H1 (cell line): ENCODE results near the gene NIPSNAP2. TPM values are rescaled to one million over a fixed set of nuclear protein-coding genes. Genes with fewer than 3 reads are reported as not detected.

Experiments
- EGR1 ChIP-seq: IDR thresholded peaks from 2 replicates; pipeline ENCODE4 v1.6.1; 2011; ENCODE audit warnings: low read depth, low read length, borderline replicate concordance
- FOSL1 ChIP-seq: IDR thresholded peaks from 2 replicates; pipeline ENCODE4 v1.6.1; 2011; ENCODE audit warnings: mild to moderate bottlenecking, low read depth, low read length, moderate library complexity; ENCODE audit not compliant: insufficient read depth
- NANOG ChIP-seq: IDR thresholded peaks from 2 replicates; pipeline ENCODE4 v1.6.1; 2011; ENCODE audit warnings: low read length, low read depth, mild to moderate bottlenecking, inconsistent platforms; ENCODE audit not compliant: insufficient read depth, poor library complexity, severe bottlenecking
- PHF8 ChIP-seq: fragments of 200-600 bp; sonication (generic); conservative IDR thresholded peaks from 2 replicates; pipeline ENCODE4 v1.7.1; 2012; ENCODE audit warnings: low read depth, mild to moderate bottlenecking, inconsistent platforms, low read length, moderate library complexity
- polyA plus RNA-seq, 7 experiments: library from polyadenylated mRNA; depleted of rRNA in 3 of 7; stranded (reverse) in 5 of 7; unstranded in 2 of 7; fragments of >200 nt in 5 of 7; fragments of 200-250 nt in 2 of 7; gene quantifications; 1 replicate in 5 of 7; 2 replicates in 1 of 7; 4 replicates in 1 of 7; pipeline versions ENCODE4 v1.2.1 to v1.2.3, GENCODE V29; 2011 to 2013; ENCODE audit warnings: missing spikeins in 2 of 7, mixed read lengths in 2 of 7
- total RNA-seq: library from RNA; stranded (reverse); fragmentation: NEBNext Ultra II Directional; extraction: Animal tissue kit (Norgen Biotek cat#: 25700); gene quantifications from 2 replicates; pipeline ENCODE4 v1.2.1, GENCODE V29; 2021
- TF ChIP-seq, protein P1 (sequence below): fragments of 300-600 bp; sonication (generic); IDR thresholded peaks from 2 replicates; pipeline ENCODE4 v1.7.1; 2012; ENCODE audit warnings: low read length, moderate library complexity, mild to moderate bottlenecking, inconsistent platforms; ENCODE audit not compliant: insufficient replicate concordance
- TF ChIP-seq, protein P2 (sequence below): IDR thresholded peaks from 2 replicates; pipeline ENCODE4 v1.6.1; 2012; ENCODE audit warnings: low read length, inconsistent platforms

Gene NIPSNAP2
- total and polyA plus RNA-seq, 2 of the 8 experiments (the other 6 are each of a cell fraction or from before 2014, with no cell fraction given), result 31.1 to 45.2 TPM

DNA sequence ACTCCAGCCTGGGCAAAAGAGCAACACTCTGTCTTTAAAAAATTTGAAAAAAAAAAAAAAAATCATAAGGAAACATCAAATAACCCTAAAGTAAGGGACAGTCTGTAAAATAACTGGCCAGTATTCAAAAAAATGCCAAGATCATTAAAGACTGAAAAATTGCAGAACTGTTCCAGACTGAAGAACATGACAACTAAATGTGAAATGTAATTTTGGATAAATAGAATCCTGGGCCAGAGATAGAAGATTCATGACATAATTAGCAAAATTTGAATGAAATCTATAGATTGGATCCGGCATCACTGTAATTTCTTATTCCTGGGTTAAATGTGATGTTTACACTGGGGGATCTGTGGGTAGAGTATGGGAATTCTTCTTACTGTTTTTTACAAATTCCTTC lies 83.9 kb downstream of the NIPSNAP2 start (continued):
- TF ChIP-seq, protein P1, sequence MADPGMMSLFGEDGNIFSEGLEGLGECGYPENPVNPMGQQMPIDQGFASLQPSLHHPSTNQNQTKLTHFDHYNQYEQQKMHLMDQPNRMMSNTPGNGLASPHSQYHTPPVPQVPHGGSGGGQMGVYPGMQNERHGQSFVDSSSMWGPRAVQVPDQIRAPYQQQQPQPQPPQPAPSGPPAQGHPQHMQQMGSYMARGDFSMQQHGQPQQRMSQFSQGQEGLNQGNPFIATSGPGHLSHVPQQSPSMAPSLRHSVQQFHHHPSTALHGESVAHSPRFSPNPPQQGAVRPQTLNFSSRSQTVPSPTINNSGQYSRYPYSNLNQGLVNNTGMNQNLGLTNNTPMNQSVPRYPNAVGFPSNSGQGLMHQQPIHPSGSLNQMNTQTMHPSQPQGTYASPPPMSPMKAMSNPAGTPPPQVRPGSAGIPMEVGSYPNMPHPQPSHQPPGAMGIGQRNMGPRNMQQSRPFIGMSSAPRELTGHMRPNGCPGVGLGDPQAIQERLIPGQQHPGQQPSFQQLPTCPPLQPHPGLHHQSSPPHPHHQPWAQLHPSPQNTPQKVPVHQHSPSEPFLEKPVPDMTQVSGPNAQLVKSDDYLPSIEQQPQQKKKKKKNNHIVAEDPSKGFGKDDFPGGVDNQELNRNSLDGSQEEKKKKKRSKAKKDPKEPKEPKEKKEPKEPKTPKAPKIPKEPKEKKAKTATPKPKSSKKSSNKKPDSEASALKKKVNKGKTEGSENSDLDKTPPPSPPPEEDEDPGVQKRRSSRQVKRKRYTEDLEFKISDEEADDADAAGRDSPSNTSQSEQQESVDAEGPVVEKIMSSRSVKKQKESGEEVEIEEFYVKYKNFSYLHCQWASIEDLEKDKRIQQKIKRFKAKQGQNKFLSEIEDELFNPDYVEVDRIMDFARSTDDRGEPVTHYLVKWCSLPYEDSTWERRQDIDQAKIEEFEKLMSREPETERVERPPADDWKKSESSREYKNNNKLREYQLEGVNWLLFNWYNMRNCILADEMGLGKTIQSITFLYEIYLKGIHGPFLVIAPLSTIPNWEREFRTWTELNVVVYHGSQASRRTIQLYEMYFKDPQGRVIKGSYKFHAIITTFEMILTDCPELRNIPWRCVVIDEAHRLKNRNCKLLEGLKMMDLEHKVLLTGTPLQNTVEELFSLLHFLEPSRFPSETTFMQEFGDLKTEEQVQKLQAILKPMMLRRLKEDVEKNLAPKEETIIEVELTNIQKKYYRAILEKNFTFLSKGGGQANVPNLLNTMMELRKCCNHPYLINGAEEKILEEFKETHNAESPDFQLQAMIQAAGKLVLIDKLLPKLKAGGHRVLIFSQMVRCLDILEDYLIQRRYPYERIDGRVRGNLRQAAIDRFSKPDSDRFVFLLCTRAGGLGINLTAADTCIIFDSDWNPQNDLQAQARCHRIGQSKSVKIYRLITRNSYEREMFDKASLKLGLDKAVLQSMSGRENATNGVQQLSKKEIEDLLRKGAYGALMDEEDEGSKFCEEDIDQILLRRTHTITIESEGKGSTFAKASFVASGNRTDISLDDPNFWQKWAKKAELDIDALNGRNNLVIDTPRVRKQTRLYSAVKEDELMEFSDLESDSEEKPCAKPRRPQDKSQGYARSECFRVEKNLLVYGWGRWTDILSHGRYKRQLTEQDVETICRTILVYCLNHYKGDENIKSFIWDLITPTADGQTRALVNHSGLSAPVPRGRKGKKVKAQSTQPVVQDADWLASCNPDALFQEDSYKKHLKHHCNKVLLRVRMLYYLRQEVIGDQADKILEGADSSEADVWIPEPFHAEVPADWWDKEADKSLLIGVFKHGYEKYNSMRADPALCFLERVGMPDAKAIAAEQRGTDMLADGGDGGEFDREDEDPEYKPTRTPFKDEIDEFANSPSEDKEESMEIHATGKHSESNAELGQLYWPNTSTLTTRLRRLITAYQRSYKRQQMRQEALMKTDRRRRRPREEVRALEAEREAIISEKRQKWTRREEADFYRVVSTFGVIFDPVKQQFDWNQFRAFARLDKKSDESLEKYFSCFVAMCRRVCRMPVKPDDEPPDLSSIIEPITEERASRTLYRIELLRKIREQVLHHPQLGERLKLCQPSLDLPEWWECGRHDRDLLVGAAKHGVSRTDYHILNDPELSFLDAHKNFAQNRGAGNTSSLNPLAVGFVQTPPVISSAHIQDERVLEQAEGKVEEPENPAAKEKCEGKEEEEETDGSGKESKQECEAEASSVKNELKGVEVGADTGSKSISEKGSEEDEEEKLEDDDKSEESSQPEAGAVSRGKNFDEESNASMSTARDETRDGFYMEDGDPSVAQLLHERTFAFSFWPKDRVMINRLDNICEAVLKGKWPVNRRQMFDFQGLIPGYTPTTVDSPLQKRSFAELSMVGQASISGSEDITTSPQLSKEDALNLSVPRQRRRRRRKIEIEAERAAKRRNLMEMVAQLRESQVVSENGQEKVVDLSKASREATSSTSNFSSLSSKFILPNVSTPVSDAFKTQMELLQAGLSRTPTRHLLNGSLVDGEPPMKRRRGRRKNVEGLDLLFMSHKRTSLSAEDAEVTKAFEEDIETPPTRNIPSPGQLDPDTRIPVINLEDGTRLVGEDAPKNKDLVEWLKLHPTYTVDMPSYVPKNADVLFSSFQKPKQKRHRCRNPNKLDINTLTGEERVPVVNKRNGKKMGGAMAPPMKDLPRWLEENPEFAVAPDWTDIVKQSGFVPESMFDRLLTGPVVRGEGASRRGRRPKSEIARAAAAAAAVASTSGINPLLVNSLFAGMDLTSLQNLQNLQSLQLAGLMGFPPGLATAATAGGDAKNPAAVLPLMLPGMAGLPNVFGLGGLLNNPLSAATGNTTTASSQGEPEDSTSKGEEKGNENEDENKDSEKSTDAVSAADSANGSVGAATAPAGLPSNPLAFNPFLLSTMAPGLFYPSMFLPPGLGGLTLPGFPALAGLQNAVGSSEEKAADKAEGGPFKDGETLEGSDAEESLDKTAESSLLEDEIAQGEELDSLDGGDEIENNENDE, result no peak
- no peak for TF ChIP-seq FOSL1
- TF ChIP-seq NANOG, result no peak
- TF ChIP-seq, protein P2, sequence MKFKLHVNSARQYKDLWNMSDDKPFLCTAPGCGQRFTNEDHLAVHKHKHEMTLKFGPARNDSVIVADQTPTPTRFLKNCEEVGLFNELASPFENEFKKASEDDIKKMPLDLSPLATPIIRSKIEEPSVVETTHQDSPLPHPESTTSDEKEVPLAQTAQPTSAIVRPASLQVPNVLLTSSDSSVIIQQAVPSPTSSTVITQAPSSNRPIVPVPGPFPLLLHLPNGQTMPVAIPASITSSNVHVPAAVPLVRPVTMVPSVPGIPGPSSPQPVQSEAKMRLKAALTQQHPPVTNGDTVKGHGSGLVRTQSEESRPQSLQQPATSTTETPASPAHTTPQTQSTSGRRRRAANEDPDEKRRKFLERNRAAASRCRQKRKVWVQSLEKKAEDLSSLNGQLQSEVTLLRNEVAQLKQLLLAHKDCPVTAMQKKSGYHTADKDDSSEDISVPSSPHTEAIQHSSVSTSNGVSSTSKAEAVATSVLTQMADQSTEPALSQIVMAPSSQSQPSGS, result no peak
- no peak for TF ChIP-seq PHF8
- TF ChIP-seq EGR1, result no peak
